Lung microvascular endothelial cell (primary cell): Measurements from ENCODE around the gene CAPN9. TPM values are rescaled to one million over a fixed set of nuclear protein-coding genes. Genes with fewer than 3 reads are reported as not detected.
A peak's percentile ranks its signal among the peaks of the same experiment; 100 is the strongest.
"Not testable (repeated sequence)": the region's sequence is repeated elsewhere in the genome, so short reads cannot be mapped to it uniquely, and the experiment has no call there.

Experiments used
- DNase-seq, 2 donors: peaks; one replicate each; pipeline versions ENCODE4 v3.0.0 to v3.0.0-alpha.2; 2010; ENCODE audit warnings: low read depth in 2 of 2
- total RNA-seq: library from RNA; depleted of rRNA; stranded (reverse); fragments of >200 nt; gene quantifications from 2 replicates; pipeline ENCODE4 v1.2.1, GENCODE V29; 2014

The CAPN9 gene
- total RNA-seq, 1 donor from 2014 or later = not detected

DNA sequence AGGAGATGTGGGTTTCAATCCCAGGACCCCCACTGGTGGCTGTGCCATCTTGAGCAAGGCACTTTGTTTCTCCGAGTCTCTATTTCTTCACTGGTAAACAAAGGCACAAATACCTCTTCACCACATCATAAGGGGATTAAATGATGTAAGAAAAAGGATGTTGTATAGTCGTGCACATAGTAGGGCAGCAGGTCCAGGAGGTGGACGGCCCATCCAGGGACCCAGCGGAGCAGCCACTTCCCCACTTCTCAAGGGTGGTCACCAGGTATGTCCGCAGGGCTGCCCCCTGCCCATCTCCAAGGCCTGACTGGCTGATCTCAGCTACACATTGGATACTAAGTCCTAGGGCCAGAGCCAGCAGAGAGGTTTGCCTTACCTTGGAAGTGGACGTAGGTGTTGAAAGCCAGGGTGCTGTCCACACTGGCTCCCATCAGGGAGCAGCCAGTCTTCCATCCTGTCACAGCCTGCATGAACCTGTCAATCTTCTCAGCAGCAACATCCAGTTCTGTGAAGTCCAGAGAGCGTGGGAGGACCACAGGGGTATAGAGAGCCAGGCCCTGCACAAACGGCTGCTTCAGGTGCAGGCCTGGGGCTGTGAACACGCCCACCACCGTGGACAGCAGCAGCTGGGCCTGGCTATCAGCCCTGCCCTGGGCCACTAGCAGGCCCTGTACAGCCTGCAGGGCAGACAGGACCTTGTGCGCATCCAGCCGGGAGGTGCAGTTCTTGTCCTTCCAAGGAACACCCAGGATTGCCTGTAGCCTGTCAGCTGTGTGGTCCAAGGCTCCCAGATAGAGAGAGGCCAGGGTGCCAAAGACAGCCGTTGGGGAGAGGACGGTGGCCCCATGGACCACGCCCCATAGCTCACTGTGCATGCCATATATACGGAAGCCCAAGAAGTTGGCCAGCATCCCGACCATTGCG is 37.3 kb upstream of the CAPN9 start:
- no peak for DNase-seq

DNA sequence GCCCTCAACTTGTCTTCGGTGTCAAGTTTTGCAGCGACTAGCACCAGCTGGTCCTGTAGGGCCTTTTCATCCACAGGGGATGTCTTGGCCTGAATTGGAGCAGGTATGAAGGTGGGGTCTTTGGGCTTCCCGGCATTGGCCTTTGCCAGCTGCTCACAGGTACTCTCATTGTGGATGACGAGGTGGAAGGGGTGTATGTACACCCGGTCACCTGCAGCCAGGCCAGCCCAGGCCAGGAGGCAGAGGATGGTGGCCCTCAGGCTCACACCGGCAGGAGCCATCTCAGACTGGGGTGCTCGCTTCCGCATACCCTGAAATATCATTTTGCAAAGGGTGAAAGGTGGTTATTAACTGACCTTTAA is 36.7 kb upstream of the CAPN9 start:
- DNase-seq = no peak

GRCh38 chr1:230711245-230711644 is 35.9 kb upstream of the CAPN9 start:
- no peak for DNase-seq

DNA sequence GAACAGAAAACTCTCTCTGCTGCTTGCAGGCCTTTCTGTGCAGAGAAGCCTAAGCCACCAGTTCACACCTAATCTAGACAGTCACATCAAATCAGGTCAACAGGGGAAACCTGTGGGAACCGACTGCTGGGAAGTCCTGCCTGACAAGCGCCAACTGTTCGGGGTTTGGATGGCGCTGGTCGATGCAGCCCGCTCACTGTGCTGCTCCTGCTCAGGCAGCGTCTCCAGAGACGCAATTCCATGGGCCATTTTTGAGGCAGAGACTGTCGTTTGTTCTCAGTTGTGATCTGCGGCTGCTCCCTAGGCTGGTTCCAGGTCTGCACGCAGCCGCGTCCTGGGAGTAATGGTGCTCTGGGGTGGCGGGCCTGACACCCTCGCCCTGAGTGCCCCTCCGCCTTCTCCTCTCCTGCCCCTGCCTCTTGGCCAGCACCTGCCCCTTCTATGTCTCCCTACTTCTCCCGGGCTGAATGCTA is 34.7 kb upstream of the CAPN9 start:
- no peak for DNase-seq

DNA sequence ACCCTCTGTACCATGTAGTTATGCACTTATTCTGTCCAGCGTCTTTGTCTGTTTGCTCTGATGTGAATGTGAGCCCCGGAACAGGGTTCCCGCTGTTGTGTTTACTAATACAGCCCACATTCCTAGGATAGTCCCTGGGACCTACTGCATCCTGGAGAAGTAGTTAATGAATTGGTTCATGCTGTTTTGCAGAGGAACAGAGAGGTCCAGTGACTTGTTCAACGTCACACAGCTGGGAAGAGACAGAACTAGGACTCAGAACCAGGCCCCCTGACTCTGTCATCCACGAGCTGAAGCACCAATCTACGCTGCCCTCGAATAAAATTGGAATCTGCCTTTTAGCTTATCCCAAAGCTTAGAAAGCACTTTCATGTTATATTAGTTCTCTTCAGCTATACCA is 34.0 kb upstream of the CAPN9 start:
- DNase-seq = no peak

GRCh38 chr1:230713547-230713914 is 33.7 kb upstream of the CAPN9 start:
- no peak for DNase-seq

- DNase-seq = no peak
Measured at GRCh38 chr1:230713915-230714764, 33.0 kb upstream of the CAPN9 start, which contains the start of gene AGT. TSS of gene AGT (minus strand) at chr1:230714122. CDS start at chr1:230710823, 3,299 bp downstream.

GRCh38 chr1:230715510-230715909 is 31.7 kb upstream of the CAPN9 start:
- no peak for DNase-seq

GRCh38 chr1:230716453-230716852 is 30.7 kb upstream of the CAPN9 start:
- DNase-seq = not testable (repeated sequence)

GRCh38 chr1:230717251-230717650 is 29.9 kb upstream of the CAPN9 start:
- no peak for DNase-seq

DNA sequence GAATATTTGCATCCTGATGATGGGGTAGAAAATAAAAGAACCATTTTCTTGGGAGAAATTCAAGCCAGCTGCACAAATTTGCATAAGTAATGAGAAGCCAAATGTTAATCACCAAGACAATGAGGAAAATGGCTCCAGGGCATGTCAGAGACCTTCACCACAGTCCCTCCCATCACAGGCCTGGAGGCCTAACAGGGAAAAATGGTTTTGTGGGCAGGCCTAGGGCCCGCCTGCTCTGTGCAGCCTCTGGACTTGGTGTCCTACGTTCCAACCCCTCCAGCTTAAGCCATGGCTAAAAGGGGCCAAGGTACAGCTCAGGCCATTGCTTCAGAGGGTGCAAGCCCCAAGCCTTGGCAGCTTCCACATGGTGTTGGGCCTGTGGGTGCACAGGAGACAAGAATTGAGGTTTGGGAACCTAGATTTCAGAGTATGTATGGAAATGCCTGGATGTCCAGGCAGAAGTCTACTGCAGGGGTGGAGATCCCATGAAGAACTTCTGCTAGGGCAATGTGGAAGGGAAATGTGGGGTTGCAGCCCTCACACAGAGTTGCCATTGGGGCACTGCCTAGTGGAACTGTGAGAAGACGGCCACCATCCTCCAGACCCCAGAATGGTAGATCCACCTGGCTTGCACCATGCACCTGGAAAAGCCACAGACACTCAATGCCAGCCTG is 25.2 kb upstream of the CAPN9 start:
- DNase-seq = not testable (repeated sequence)

DNA sequence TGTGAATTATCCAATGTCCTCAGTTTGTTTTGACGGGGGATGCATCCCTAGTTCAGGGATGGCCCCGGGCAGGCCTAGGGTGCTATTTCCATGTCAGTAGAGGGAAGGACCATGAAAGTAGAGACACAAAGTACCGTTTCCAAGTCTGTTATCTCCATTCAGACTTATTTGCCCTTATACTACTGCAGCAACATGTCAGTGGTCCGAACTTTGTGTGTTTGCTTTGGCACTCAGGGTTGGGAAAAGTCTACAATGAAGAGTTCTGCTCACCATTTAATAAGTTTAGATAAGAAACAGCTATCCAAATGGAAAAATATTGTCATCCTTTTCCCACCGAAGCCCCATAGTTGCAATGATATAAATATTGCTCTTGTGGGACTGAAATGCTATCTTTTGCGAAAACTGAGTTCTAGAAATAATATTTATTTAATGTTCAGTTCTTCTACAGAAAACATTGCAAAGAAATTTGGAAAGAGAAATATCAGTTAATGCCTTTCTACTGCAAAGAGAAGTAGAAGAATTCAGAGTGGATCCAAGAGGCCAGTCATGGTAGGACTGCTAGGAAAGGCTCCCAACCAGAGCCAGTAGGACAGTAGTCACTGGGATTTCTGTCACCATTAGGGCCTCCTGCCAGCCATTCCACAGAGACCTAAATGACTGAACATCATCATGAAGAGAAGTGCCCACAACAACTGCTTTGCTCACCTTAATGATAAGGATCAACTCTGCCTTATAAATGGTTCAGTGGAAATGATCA is 21.8 kb upstream of the CAPN9 start:
- peak in 1 of 2 donors; percentile 92 for DNase-seq

- peak in 1 of 2 donors; percentile 81 for DNase-seq
Measured at GRCh38 chr1:230728710-230729392, 18.3 kb upstream of the CAPN9 start.

DNA sequence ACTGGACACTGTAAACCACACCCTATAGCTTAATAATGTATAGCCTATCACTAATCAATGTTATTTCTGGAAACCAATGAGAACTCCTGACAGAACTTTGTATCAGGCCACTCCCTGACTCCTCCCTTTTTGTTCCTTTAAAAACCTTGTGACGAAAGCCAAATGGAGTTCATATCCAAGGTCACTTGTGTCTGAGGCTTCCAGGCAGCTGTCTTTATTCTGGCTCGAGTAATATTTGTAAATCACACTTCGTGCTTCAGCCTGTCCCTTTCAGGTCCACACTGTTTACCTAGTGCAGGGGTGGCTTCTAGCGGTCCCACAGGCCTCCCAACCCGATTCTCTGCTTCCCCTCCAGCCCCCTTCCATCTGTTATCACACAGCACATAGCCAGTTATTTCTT is 16.2 kb upstream of the CAPN9 start:
- DNase-seq = no peak

GRCh38 chr1:230735447-230735846 is 11.7 kb upstream of the CAPN9 start:
- no peak for DNase-seq

GRCh38 chr1:230737622-230738262 is 9.4 kb upstream of the CAPN9 start:
- no peak for DNase-seq

GRCh38 chr1:230739564-230740290 is 7.5 kb upstream of the CAPN9 start:
- DNase-seq = no peak

- DNase-seq = no peak
Measured at GRCh38 chr1:230743899-230744298, 3.3 kb upstream of the CAPN9 start.

DNA sequence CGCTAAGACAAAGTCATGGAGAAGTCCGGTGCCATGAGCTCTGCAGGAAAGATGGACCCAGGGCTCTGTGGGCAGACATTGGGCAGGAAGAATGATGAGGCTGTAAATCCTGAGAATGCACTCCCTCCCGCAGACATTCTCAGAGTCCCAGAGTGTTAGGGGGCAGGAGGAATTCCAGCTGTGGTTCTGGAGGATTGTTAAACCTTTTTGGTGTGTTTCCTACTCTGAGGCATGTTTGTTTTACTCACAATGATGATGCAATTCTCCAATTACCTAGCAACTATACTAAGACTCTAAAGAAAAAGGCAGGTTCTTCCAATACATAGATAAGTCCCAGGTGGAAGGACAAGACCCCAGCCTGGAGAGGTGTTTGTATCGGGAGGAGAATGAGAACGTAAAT is 2.8 kb upstream of the CAPN9 start:
- DNase-seq = no peak
